HCT116 (cell line): ENCODE measurements around the gene BPIFB1. TPM values are rescaled to one million over a fixed set of nuclear protein-coding genes. Genes with fewer than 3 reads are reported as not detected.
A peak's percentile ranks its signal among the peaks of the same experiment; 100 is the strongest.

ENCODE experiments used
- ATAC-seq: fragments of 200-7000 bp; cut with Tn5 transposase; 2 replicates; pipeline ENCODE4 v1.9.1; 2020; ENCODE audit warnings: mild to moderate bottlenecking, moderate library complexity
- BruUV-seq: library from RNA; stranded (reverse); fragments of 400-500 nt; replicated peaks from 2 replicates; lab custom pipeline; 2021; lab: Mats Ljungman, UMichigan
- CTCF ChIA-PET: fragments of 300-600 bp; sonication (Branson Sonifier 250); formaldehyde crosslinking; loops from one replicate; lab custom pipeline; 2021; ENCODE audit warnings: antibody characterized with exemption; lab: Charles Lee
- POLR2A ChIA-PET: fragments of 300-600, 350-600 bp; sonication (Branson Sonifier 250); formaldehyde crosslinking; loops from one replicate; lab custom pipeline; 2021; ENCODE audit warnings: antibody characterized with exemption; lab: Charles Lee
- RAD21 ChIA-PET, 2 experiments: fragments of 300-600 bp; sonication (Branson Sonifier 250); formaldehyde crosslinking; loops; one replicate each; lab custom pipeline; 2023; ENCODE audit warnings: low total read pairs in 2 of 2; ENCODE audit not compliant: uncharacterized antibody in 2 of 2, unreplicated experiment in 2 of 2, low non-redundant PET in 1 of 2; lab: Charles Lee
- DNase-seq: peaks from one replicate; pipeline ENCODE4 v3.0.0-alpha.2; 2010; ENCODE audit warnings: low read depth, low spot score
- H2AFZ ChIP-seq: fragments of 200-600 bp; shearing (Covaris generic), sonication (generic); 2 replicates; pipeline ENCODE4 v1.6.1; 2017; ENCODE audit warnings: low read depth, mixed run types, mixed read lengths, antibody characterized with exemption, low read length; ENCODE audit not compliant: poor library complexity, severe bottlenecking
- H3K27ac ChIP-seq: 2 replicates; pipeline ENCODE4 v1.5.1; 2012; ENCODE audit warnings: low read depth, low read length
- H3K27me3 ChIP-seq: fragments of 200-600 bp; sonication (generic); 2 replicates; pipeline ENCODE4 v1.6.1; 2016; ENCODE audit warnings: mixed run types, low read length, mixed read lengths; ENCODE audit not compliant: insufficient read depth
- H3K36me3 ChIP-seq, 2 experiments: fragments of 200-500 bp in 1 of 2; fragments of 200-600 bp in 1 of 2; sonication (Bioruptor generic) in 1 of 2; sonication (generic) in 1 of 2; 2 replicates each; pipeline versions ENCODE4 v1.5.1 to v1.6.1; 2014 to 2016; ENCODE audit warnings: low read length in 2 of 2, inconsistent platforms in 1 of 2, mixed read lengths in 1 of 2, mixed run types in 1 of 2; ENCODE audit not compliant: insufficient read depth in 2 of 2, control insufficient read depth in 1 of 2
- H3K4me1 ChIP-seq, 2 experiments: fragments of 200-600 bp in 1 of 2; sonication (generic) in 1 of 2; 2 replicates each; pipeline versions ENCODE4 v1.5.1 to v1.6.1; 2012 to 2017; ENCODE audit warnings: low read length in 2 of 2, inconsistent platforms in 1 of 2, mild to moderate bottlenecking in 1 of 2, mixed read lengths in 1 of 2, mixed run types in 1 of 2, moderate library complexity in 1 of 2; ENCODE audit not compliant: insufficient read depth in 2 of 2, control insufficient read depth in 1 of 2
- H3K4me2 ChIP-seq: fragments of 200-600 bp; sonication (generic); 2 replicates; pipeline ENCODE4 v1.6.1; 2017; ENCODE audit warnings: mixed run types, low read length, mixed read lengths
- H3K4me3 ChIP-seq, 2 experiments: fragments of 200-600 bp in 1 of 2; sonication (generic) in 1 of 2; replicated peaks in 1 of 2; 2 replicates each; pipeline ENCODE4 v1.5.1; 2011 to 2016; ENCODE audit warnings: low read length in 2 of 2, control low read depth in 1 of 2, low read depth in 1 of 2, mild to moderate bottlenecking in 1 of 2, mixed read lengths in 1 of 2, mixed run types in 1 of 2
- H3K79me2 ChIP-seq: fragments of 200-600 bp; sonication (generic); 2 replicates; pipeline ENCODE4 v1.6.1; 2017; ENCODE audit warnings: mild to moderate bottlenecking, mixed run types, low read length, moderate library complexity, mixed read lengths; ENCODE audit not compliant: insufficient read depth
- H3K9ac ChIP-seq: fragments of 200-600 bp; sonication (generic); 2 replicates; pipeline ENCODE4 v1.6.1; 2016; ENCODE audit warnings: low read length, mixed read lengths
- H3K9me2 ChIP-seq: fragments of 200-600 bp; sonication (generic), shearing (Covaris generic); 2 replicates; pipeline ENCODE4 v1.6.1; 2017; ENCODE audit warnings: mixed run types, mild to moderate bottlenecking, moderate library complexity; ENCODE audit not compliant: insufficient read depth
- H3K9me3 ChIP-seq, 2 experiments: fragments of 200-500 bp in 1 of 2; fragments of 200-600 bp in 1 of 2; sonication (Bioruptor generic) in 1 of 2; sonication (generic) in 1 of 2; 2 replicates each; pipeline ENCODE4 v1.6.1; 2014 to 2017; ENCODE audit warnings: low read length in 2 of 2, mixed read lengths in 2 of 2, inconsistent platforms in 1 of 2, low read depth in 1 of 2, mild to moderate bottlenecking in 1 of 2, mixed run types in 1 of 2, moderate library complexity in 1 of 2; ENCODE audit not compliant: control insufficient read depth in 1 of 2, insufficient read depth in 1 of 2
- H4K20me1 ChIP-seq: fragments of 200-600 bp; sonication (generic), shearing (Covaris generic); 2 replicates; pipeline ENCODE4 v1.6.1; 2017; ENCODE audit warnings: mixed run types, mild to moderate bottlenecking, moderate library complexity; ENCODE audit not compliant: insufficient read depth
- ATF3 ChIP-seq: IDR thresholded peaks from 2 replicates; pipeline ENCODE4 v1.6.1; 2012
- CBX3 ChIP-seq: IDR thresholded peaks from 2 replicates; pipeline ENCODE4 v1.6.1; 2012; ENCODE audit warnings: low read depth
- CEBPB ChIP-seq: IDR thresholded peaks from 2 replicates; pipeline ENCODE4 v1.6.1; 2012; ENCODE audit warnings: low read depth
- CTCF ChIP-seq, 3 experiments: fragments of 200-600 bp in 1 of 3; sonication (generic) in 1 of 3; IDR thresholded peaks in 2 of 3; conservative IDR thresholded peaks in 1 of 3; 2 replicates each; pipeline ENCODE4 v1.5.1; 2012 to 2017; ENCODE audit warnings: low read depth in 2 of 3, low read length in 2 of 3, antibody characterized with exemption in 1 of 3, borderline replicate concordance in 1 of 3, control low read depth in 1 of 3, mild to moderate bottlenecking in 1 of 3, mixed read lengths in 1 of 3, mixed run types in 1 of 3, moderate library complexity in 1 of 3; ENCODE audit not compliant: insufficient read depth in 1 of 3
- POLR2A ChIP-seq: IDR thresholded peaks from 2 replicates; pipeline ENCODE4 v1.7.0; 2011; ENCODE audit warnings: borderline replicate concordance; ENCODE audit not compliant: insufficient read depth, insufficient read length; ENCODE audit errors: extremely low read depth
- POLR2AphosphoS5 ChIP-seq: IDR thresholded peaks from 2 replicates; pipeline ENCODE4 v1.6.1; 2011; ENCODE audit warnings: mild to moderate bottlenecking, low read depth, low read length, moderate library complexity
- RAD21 ChIP-seq: IDR thresholded peaks from 2 replicates; pipeline ENCODE4 v1.6.1; 2012; ENCODE audit warnings: low read depth, mild to moderate bottlenecking
- SRF ChIP-seq: IDR thresholded peaks from 2 replicates; pipeline ENCODE4 v1.6.1; 2012; ENCODE audit warnings: low read depth
- YY1 ChIP-seq: IDR thresholded peaks from 2 replicates; pipeline ENCODE4 v1.6.1; 2011; ENCODE audit warnings: low read length, low read depth, moderate library complexity, mild to moderate bottlenecking; ENCODE audit not compliant: insufficient replicate concordance; ENCODE audit errors: extremely low read depth
- ZBTB33 ChIP-seq: IDR thresholded peaks from 2 replicates; pipeline ENCODE4 v1.6.1; 2011; ENCODE audit warnings: mild to moderate bottlenecking, low read length, moderate library complexity; ENCODE audit not compliant: insufficient replicate concordance; ENCODE audit errors: extremely low read depth
- ZFX ChIP-seq: fragments of 450-650 bp; IDR thresholded peaks from 2 replicates; pipeline ENCODE4 v1.6.1; 2017
- intact Hi-C: fragments of 100-400 bp; cut with micrococcal nuclease; formaldehyde crosslinking; loops from 2 replicates; pipeline ENCODE4 v1.10.0; 2022
- total RNA-seq: library from RNA; stranded (reverse); gene quantifications from one replicate; pipeline ENCODE4 v1.2.1, GENCODE V29; 2021; ENCODE audit not compliant: unreplicated experiment

BPIFB1 gene
- total RNA-seq, 1 experiment from 2014 or later: 0.17 TPM

GRCh38 chr20:33291416-33291815 lies 8.4 kb downstream of the BPIFB1 start:
- Histone ChIP-seq H3K9me3 (no peaks in the 10 kb centered on the region), H3K36me3 (no peaks in the 10 kb centered on the region), H3K27ac (no peak overlapping the region), H3K4me1 (no peaks in the 10 kb centered on the region), H3K9me2 (no peaks in the 10 kb centered on the region), H3K9ac (no peak overlapping the region), H3K27me3 (peaks cover 20% of the 10 kb centered on the region; the same call in 1 of the 2 replicates), H3K4me2 (no peak overlapping the region), H3K4me3 (no peak overlapping the region), H4K20me1 (no peaks in the 10 kb centered on the region), H2AFZ (no peak overlapping the region), H3K79me2 (no peaks in the 10 kb centered on the region)
- TF ChIP-seq ZFX (no peak), CBX3 (no peak), SRF (no peak), ATF3 (no peak)
- ChIA-PET POLR2A (no interaction called here), CTCF (interaction anchor here (1.5 to 2.6 kb wide), 2 partner anchors 29 to 34 kb away, joined by 3 to 32 read pairs; no protein-coding TSS in a partner anchor), RAD21 (interaction anchor here in 1 of 2 experiments (1.9 kb wide), 1 partner anchor 29 kb away, joined by 6 read pairs; no protein-coding TSS in a partner anchor)
- BruUV-seq: no TSS peak
- intact Hi-C loops: loop anchor here (5.0 kb wide), 1 partner anchor 194 kb away; no protein-coding TSS in a partner anchor
- peak; percentile 31; the same call in 1 of the 2 replicates for ATAC-seq
- DNase-seq: no peak

- H3K9me3 ChIP-seq: no peaks in the 10 kb centered on the region
- H3K4me3 ChIP-seq: no peak overlapping the region
- no peaks in the 10 kb centered on the region for H3K4me1 ChIP-seq
- ChIA-PET CTCF (interaction anchor here (1.4 to 2.6 kb wide), 3 partner anchors 9 to 35 kb away, joined by 3 to 32 read pairs (median 8); partner anchors contain the start of gene BPIFB1), RAD21 (interaction anchor here in 1 of 2 experiments (1.9 kb wide), 1 partner anchor 29 kb away, joined by 6 read pairs; no protein-coding TSS in a partner anchor), POLR2A (no interaction called here)
- no peak overlapping the region for H2AFZ ChIP-seq
- BruUV-seq: no TSS peak
- H3K4me2 ChIP-seq: no peak overlapping the region
- peak; percentile 88 for ATAC-seq
- H3K9me2 ChIP-seq: no peaks in the 10 kb centered on the region
- peak; percentile 19 for DNase-seq
- H3K36me3 ChIP-seq: no peaks in the 10 kb centered on the region
- H3K9ac ChIP-seq: no peak overlapping the region
- no peaks in the 10 kb centered on the region for H3K79me2 ChIP-seq
- no peak overlapping the region for H3K27ac ChIP-seq
- H4K20me1 ChIP-seq: no peaks in the 10 kb centered on the region
- H3K27me3 ChIP-seq: peaks cover 17% of the 10 kb centered on the region; the same call in 1 of the 2 replicates
- intact Hi-C loops: loop anchor here (5.0 kb wide), 1 partner anchor 195 kb away; no protein-coding TSS in a partner anchor
- no peak for TF ChIP-seq CBX3
- TF ChIP-seq YY1: no peak
- no peak for TF ChIP-seq SRF
- TF ChIP-seq RAD21: peak; percentile 74
- no peak for TF ChIP-seq POLR2AphosphoS5
- peak; percentile 79 to 100 (median 100); a peak in 5 of 6 replicates for TF ChIP-seq CTCF (IDR thresholded peaks at IDR 0.05 in 2 of 3, conservative IDR thresholded peaks at IDR 0.05 in 1 of 3; ENCODE audit: borderline replicate concordance in 1 of 3, insufficient read depth in 1 of 3, low read depth in 2 of 3, low read length in 2 of 3)
- TF ChIP-seq ZBTB33: no peak
- no peak for TF ChIP-seq CEBPB
- no peak for TF ChIP-seq POLR2A
Measured at GRCh38 chr20:33291830-33292355, 8.9 kb downstream of the BPIFB1 start.
